Sigmoid colon (tissue), 7 donors: ENCODE measurements around the gene FAM3A. TPM values are rescaled to one million over a fixed set of nuclear protein-coding genes. Genes with fewer than 3 reads are reported as not detected.

Experiments used
- DNase-seq: peaks from one replicate; pipeline ENCODE4 v3.0.0-alpha.2; 2019
- H3K27ac ChIP-seq, 4 donors: fragments of 200-600 bp; sonication (generic); one replicate each; pipeline ENCODE4 v1.5.1; 2016 to 2019; ENCODE audit warnings: mild to moderate bottlenecking in 1 of 4
- H3K27me3 ChIP-seq, 3 donors: fragments of 200-600 bp; sonication (generic); one replicate each; pipeline ENCODE4 v1.5.1; 2019; ENCODE audit warnings: mild to moderate bottlenecking in 1 of 3
- H3K36me3 ChIP-seq, 4 donors: fragments of 200-600 bp; sonication (generic); one replicate each; pipeline ENCODE4 v1.5.1; 2016 to 2019
- H3K4me1 ChIP-seq, 4 donors: fragments of 200-600 bp; sonication (generic); one replicate each; pipeline ENCODE4 v1.5.1; 2017 to 2019
- H3K4me3 ChIP-seq, 4 donors: fragments of 200-600 bp; sonication (generic); one replicate each; pipeline ENCODE4 v1.5.1; 2017 to 2019; ENCODE audit warnings: mild to moderate bottlenecking in 2 of 4, moderate library complexity in 1 of 4
- H3K9me3 ChIP-seq, 4 donors: fragments of 200-600 bp in 3 of 4; sonication (generic) in 3 of 4; one replicate each; pipeline versions ENCODE4 v1.5.1 to v1.6.1; 2013 to 2019
- CTCF ChIP-seq, 4 experiments: fragments of 450-650 bp in 3 of 4; fragments of 200-600 bp in 1 of 4; IDR thresholded peaks; one replicate each; pipeline ENCODE4 v1.5.1; 2016 to 2019; ENCODE audit warnings: antibody characterized with exemption in 4 of 4, mild to moderate bottlenecking in 3 of 4, moderate library complexity in 2 of 4
- EP300 ChIP-seq, 4 donors: sonication (generic); formaldehyde crosslinking; IDR thresholded peaks; one replicate each; pipeline ENCODE4 v1.6.1; 2017; ENCODE audit warnings: antibody characterized with exemption in 4 of 4
- POLR2A ChIP-seq, 2 donors: fragments of 450-650 bp; IDR thresholded peaks; one replicate each; pipeline ENCODE4 v1.6.1; 2016; ENCODE audit warnings: antibody characterized with exemption in 2 of 2, mild to moderate bottlenecking in 2 of 2, moderate library complexity in 2 of 2
- POLR2AphosphoS5 ChIP-seq, 4 donors: sonication (generic); formaldehyde crosslinking; IDR thresholded peaks; one replicate each; pipeline ENCODE4 v1.6.1; 2017; ENCODE audit warnings: antibody characterized with exemption in 4 of 4
- WGBS, 2 donors: extraction: QIAGEN DNeasy Blood & Tissue Kit; methylation state at CpG; one replicate each; pipeline ENCODE4 v1.1.7; 2013; 5-methylcytosine and 5-hydroxymethylcytosine counted together
- intact Hi-C: fragments of 100-400 bp; cut with DNase I; formaldehyde crosslinking; loops from one replicate; pipeline ENCODE4 v1.15.1; 2023
- polyA plus RNA-seq, 3 donors: library from polyadenylated mRNA; stranded (reverse); fragments of 200-250 nt; gene quantifications; one replicate each; pipeline ENCODE4 v1.2.3, GENCODE V29; 2013
- total RNA-seq, 4 donors: library from RNA; depleted of rRNA; stranded (reverse); fragments of >200 nt; gene quantifications; one replicate each; pipeline ENCODE4 v1.1.0, GENCODE V29; 2016
- donor health status: healthy with polysubstance abuse.
- donor health status: Bipolar disorder and iron deficiency.
- donor health status: healthy.

The FAM3A gene
- total and polyA plus RNA-seq, 7 donors, result 30.7 to 64.9 (median 49.0) TPM

GRCh38 chrX:154530286-154530685, 14.3 kb upstream of the FAM3A start:
- Histone ChIP-seq H3K27me3 (no peaks in the 10 kb centered on the region), H3K9me3 (no peaks in the 10 kb centered on the region), H3K4me1 (peaks cover 0 to 15% (median 8%) of the 10 kb centered on the region in 4 donors), H3K27ac (no peak overlapping the region), H3K36me3 (peaks cover 0 to 13% (median 5%) of the 10 kb centered on the region in 4 donors), H3K4me3 (no peak overlapping the region)
- TF ChIP-seq EP300 (IDR thresholded peaks at IDR 0.05), result no peak
- TF ChIP-seq CTCF (IDR thresholded peaks at IDR 0.05), result no peak
- no peak for TF ChIP-seq POLR2AphosphoS5 (IDR thresholded peaks at IDR 0.05)
- no peak for TF ChIP-seq POLR2A (IDR thresholded peaks at IDR 0.05)
- intact Hi-C loops, result loop anchor here (5.0 kb wide), 1 partner anchor 43 kb away; the partner anchor contains the start of gene UBL4A
- no peak for DNase-seq
- 73 to 90% methylated on average over 11 of the region's 11 CpGs for WGBS, 2 donors

GRCh38 chrX:154529206-154529612, 13.2 kb upstream of the FAM3A start:
- TF ChIP-seq CTCF (IDR thresholded peaks at IDR 0.05), result no peak
- no peak for TF ChIP-seq EP300 (IDR thresholded peaks at IDR 0.05)
- TF ChIP-seq POLR2A (IDR thresholded peaks at IDR 0.05), result no peak
- TF ChIP-seq POLR2AphosphoS5 (IDR thresholded peaks at IDR 0.05), result no peak
- H3K4me3 ChIP-seq, result no peak overlapping the region
- H3K27ac ChIP-seq, result no peak overlapping the region
- peaks cover 0 to 13% (median 3%) of the 10 kb centered on the region in 4 donors for H3K36me3 ChIP-seq
- H3K4me1 ChIP-seq, result peaks cover 0 to 11% (median 4%) of the 10 kb centered on the region in 4 donors
- intact Hi-C loops, result no loop called here
- H3K9me3 ChIP-seq, result no peaks in the 10 kb centered on the region
- no peak for DNase-seq
- 91 to 93% methylated on average over 6 of the region's 6 CpGs for WGBS, 2 donors
- H3K27me3 ChIP-seq, result peaks cover 0 to 4% (median 0%) of the 10 kb centered on the region in 3 donors

GRCh38 chrX:154526901-154527675, 11.1 kb upstream of the FAM3A start:
- peak; percentile 91 for DNase-seq
- peaks cover 0 to 4% (median 0%) of the 10 kb centered on the region in 3 donors for H3K27me3 ChIP-seq
- peak overlapping the region; percentile 70 to 77 (median 75) for H3K27ac ChIP-seq
- H3K4me3 ChIP-seq, result peak overlapping the region in 3 of 4 donors; percentile 29 to 39 (median 37)
- H3K4me1 ChIP-seq, result peaks cover 0 to 10% (median 4%) of the 10 kb centered on the region in 4 donors
- 4 to 6% methylated on average over 15 of the region's 15 CpGs for WGBS, 2 donors
- no peaks in the 10 kb centered on the region for H3K36me3 ChIP-seq
- TF ChIP-seq POLR2A (IDR thresholded peaks at IDR 0.05) (no peak), CTCF (IDR thresholded peaks at IDR 0.05) (peak; percentile 6 to 53 (median 48)), EP300 (IDR thresholded peaks at IDR 0.05) (no peak), POLR2AphosphoS5 (IDR thresholded peaks at IDR 0.05) (peak in 3 of 4 donors; percentile 31 to 43 (median 36))
- no peaks in the 10 kb centered on the region for H3K9me3 ChIP-seq
- intact Hi-C loops, result no loop called here

GRCh38 chrX:154525606-154526490, 9.8 kb upstream of the FAM3A start:
- H3K9me3 ChIP-seq, result no peaks in the 10 kb centered on the region
- 82 to 88% methylated on average over 14 of the region's 14 CpGs for WGBS, 2 donors
- DNase-seq, result no peak
- no peaks in the 10 kb centered on the region for H3K36me3 ChIP-seq
- intact Hi-C loops, result no loop called here
- peak overlapping the region in 1 of 4 donors; percentile 70 for H3K27ac ChIP-seq
- no peak for TF ChIP-seq CTCF (IDR thresholded peaks at IDR 0.05)
- H3K27me3 ChIP-seq, result peaks cover 0 to 4% (median 0%) of the 10 kb centered on the region in 3 donors
- H3K4me3 ChIP-seq, result no peak overlapping the region
- peaks cover 0 to 10% (median 4%) of the 10 kb centered on the region in 4 donors for H3K4me1 ChIP-seq
